GM12878 (cell line): ENCODE results near the gene NCAPH2. TPM values are rescaled to one million over a fixed set of nuclear protein-coding genes. Genes with fewer than 3 reads are reported as not detected.
A peak's percentile ranks its signal among the peaks of the same experiment; 100 is the strongest.

ENCODE experiments used
- ATAC-seq: fragments of 200-7000 bp; cut with Tn5 transposase; 3 replicates; pipeline ENCODE4 v1.9.1; 2020; ENCODE audit warnings: mild to moderate bottlenecking, moderate library complexity
- BruUV-seq: library from RNA; stranded (reverse); fragments of 400-500 nt; replicated peaks from 2 replicates; lab custom pipeline; 2021; lab: Mats Ljungman, UMichigan
- CTCF ChIA-PET: fragments of 300-600 bp; sonication (Branson Sonifier 250); formaldehyde crosslinking; extraction: SDS; loops from one replicate; lab custom pipeline; 2021; ENCODE audit warnings: inconsistent platforms; lab: Yijun Ruan, JAX
- POLR2A ChIA-PET: fragments of 350-600 bp; formaldehyde crosslinking; extraction: SDS; loops from one replicate; lab custom pipeline; 2021; ENCODE audit warnings: inconsistent platforms; lab: Charles Lee
- RAD21 ChIA-PET: fragments of 300-600 bp; sonication (Branson Sonifier 250); formaldehyde crosslinking; loops from one replicate; lab custom pipeline; 2023; ENCODE audit warnings: antibody characterized with exemption; ENCODE audit not compliant: unreplicated experiment; lab: Charles Lee
- SMC1A ChIA-PET: fragments of 300-600 bp; sonication (Branson Sonifier 250); formaldehyde crosslinking; loops from one replicate; lab custom pipeline; 2023; ENCODE audit not compliant: unreplicated experiment, uncharacterized antibody; lab: Charles Lee
- DNase-seq: peaks from one replicate; pipeline ENCODE4 v3.0.0-alpha.2; 2011; ENCODE audit warnings: low read depth, low spot score
- FAIRE-seq: peaks from 3 replicates; lab custom pipeline; 2011; peaks lifted over from hg19 to GRCh38; lab: Jason Lieb, UNC
- H2AFZ ChIP-seq: 2 replicates; pipeline ENCODE4 v1.6.0; 2011; ENCODE audit warnings: low read depth, low read length, control low read depth; ENCODE audit not compliant: control insufficient read depth
- H3K27ac ChIP-seq: 2 replicates; pipeline ENCODE4 v1.5.1; 2011; ENCODE audit warnings: control low read depth; ENCODE audit not compliant: control insufficient read depth, insufficient read depth
- H3K27me3 ChIP-seq, 2 experiments: replicated peaks in 1 of 2; 2 replicates each; pipeline versions ENCODE4 v1.6.0 to v1.6.1; 2011; ENCODE audit warnings: low read length in 1 of 2; ENCODE audit not compliant: control insufficient read depth in 2 of 2, insufficient read depth in 2 of 2
- H3K36me3 ChIP-seq, 2 experiments: 2 replicates each; pipeline ENCODE4 v1.5.1; 2011; ENCODE audit warnings: low read length in 1 of 2; ENCODE audit not compliant: control insufficient read depth in 2 of 2, insufficient read depth in 2 of 2
- H3K4me1 ChIP-seq: 2 replicates; pipeline ENCODE4 v1.6.1; 2011; ENCODE audit warnings: mild to moderate bottlenecking, low read length, moderate library complexity, mixed read lengths; ENCODE audit not compliant: control insufficient read depth, insufficient read depth
- H3K4me2 ChIP-seq: 2 replicates; pipeline ENCODE4 v1.6.0; 2011; ENCODE audit warnings: control low read depth; ENCODE audit not compliant: control insufficient read depth, insufficient read depth
- H3K4me3 ChIP-seq: fragments of 200-600 bp; sonication (generic); 2 replicates; pipeline ENCODE4 v1.5.1; 2016
- H3K79me2 ChIP-seq: 2 replicates; pipeline ENCODE4 v1.6.0; 2011; ENCODE audit warnings: low read length; ENCODE audit not compliant: control insufficient read depth, insufficient read depth
- H3K9ac ChIP-seq: 2 replicates; pipeline ENCODE4 v1.8.0; 2011; ENCODE audit warnings: low read length, control low read depth, mixed read lengths; ENCODE audit not compliant: control insufficient read depth, insufficient read depth
- H3K9me3 ChIP-seq: replicated peaks from 3 replicates; pipeline ENCODE4 v1.5.1; 2011; ENCODE audit warnings: mild to moderate bottlenecking, low read length; ENCODE audit not compliant: control insufficient read depth, insufficient read depth
- H4K20me1 ChIP-seq: 2 replicates; pipeline ENCODE4 v1.6.0; 2011; ENCODE audit not compliant: control insufficient read depth, insufficient read depth
- ATF2 ChIP-seq: IDR thresholded peaks from 2 replicates; pipeline ENCODE4 v1.6.1; 2012; ENCODE audit warnings: low read length, inconsistent platforms
- ATF7 ChIP-seq: fragments of 450-650 bp; IDR thresholded peaks from 2 replicates; pipeline ENCODE4 v1.6.1; 2016; ENCODE audit warnings: low read depth, mild to moderate bottlenecking
- CHD4 ChIP-seq: fragments of 200-600 bp; sonication (generic); IDR thresholded peaks from 2 replicates; pipeline ENCODE4 v1.6.1; 2016; ENCODE audit warnings: mild to moderate bottlenecking
- DPF2 ChIP-seq: fragments of 450-650 bp; IDR thresholded peaks from 2 replicates; pipeline ENCODE4 v1.6.1; 2017; ENCODE audit warnings: mild to moderate bottlenecking
- EED ChIP-seq: sonication (generic); IDR thresholded peaks from 2 replicates; pipeline ENCODE4 v1.6.1; 2016; ENCODE audit warnings: antibody characterized with exemption, low read depth
- PBX3 ChIP-seq: IDR thresholded peaks from 2 replicates; pipeline ENCODE4 v1.6.1; 2011; ENCODE audit warnings: mild to moderate bottlenecking, low read depth, low read length, moderate library complexity; ENCODE audit not compliant: insufficient replicate concordance
- POLR2AphosphoS5 ChIP-seq: IDR thresholded peaks from 2 replicates; pipeline ENCODE4 v1.6.1; 2011; ENCODE audit warnings: mild to moderate bottlenecking, low read length, inconsistent platforms
- RBBP5 ChIP-seq: fragments of 200-600 bp; sonication (generic); conservative IDR thresholded peaks from 2 replicates; pipeline ENCODE4 v1.6.1; 2016
- RELA ChIP-seq: fragments of 450-650 bp; IDR thresholded peaks from 2 replicates; pipeline ENCODE4 v1.8.0; 2014; ENCODE audit warnings: borderline replicate concordance; ENCODE audit not compliant: partially characterized antibody
- SRF ChIP-seq, 2 experiments: IDR thresholded peaks; 2 replicates each; pipeline ENCODE4 v1.6.1; 2011; ENCODE audit warnings: low read depth in 2 of 2, low read length in 2 of 2, mild to moderate bottlenecking in 1 of 2, moderate library complexity in 1 of 2
- STAT1 ChIP-seq: fragments of 450-650 bp; conservative IDR thresholded peaks from 2 replicates; pipeline ENCODE4 v1.6.1; 2014; ENCODE audit warnings: antibody characterized with exemption, mild to moderate bottlenecking
- USF1 ChIP-seq: IDR thresholded peaks from 2 replicates; pipeline ENCODE4 v1.6.1; 2011; ENCODE audit warnings: borderline replicate concordance, low read depth, mild to moderate bottlenecking, moderate library complexity, mixed read lengths, low read length; ENCODE audit not compliant: insufficient read depth; ENCODE audit errors: extremely low read length
- WRNIP1 ChIP-seq: IDR thresholded peaks from 2 replicates; pipeline ENCODE4 v1.6.1; 2011; ENCODE audit warnings: low read depth, low read length, improper control_type of control experiment, borderline replicate concordance
- ZBED1 ChIP-seq: IDR thresholded peaks from 2 replicates; pipeline ENCODE4 v1.6.1; 2016; ENCODE audit warnings: borderline replicate concordance
- ZBTB11 ChIP-seq: fragments of 450-650 bp; formaldehyde crosslinking; IDR thresholded peaks from 2 replicates; pipeline ENCODE4 v1.5.0; 2022; ENCODE audit warnings: mild to moderate bottlenecking, missing genetic modification characterization
- WGBS: methylation state at CpG from one replicate; pipeline ENCODE4 v1.1.6; 2016; ENCODE audit warnings: low lambda C conversion rate; ENCODE audit not compliant: insufficient replicate concordance, insufficient coverage; ENCODE audit errors: missing lambda C conversion rate; 5-methylcytosine and 5-hydroxymethylcytosine counted together
- in situ Hi-C: fragments of 300-500 bp; cut with MboI; formaldehyde crosslinking; loops from 9 replicates; pipeline ENCODE4 v1.14.3; 2018; ENCODE audit warnings: mixed read lengths
- intact Hi-C: fragments of 100-400 bp; cut with micrococcal nuclease; formaldehyde crosslinking; loops from one replicate; pipeline ENCODE4 v1.14.2; 2022; ENCODE audit not compliant: unreplicated experiment
- polyA plus RNA-seq, 11 experiments: library from polyadenylated mRNA; depleted of rRNA in 4 of 11; unstranded in 6 of 11; stranded (reverse) in 5 of 11; fragments of >200 nt; fragmentation: Nextera tagmentation in 4 of 11; fragmentation: Illumina TruSeq in 1 of 11; extraction: Ambion mirVana in 4 of 11; extraction: Trizol in 1 of 11; gene quantifications; 1 replicate in 1 of 11; 2 replicates in 10 of 11; pipeline versions ENCODE4 v1.2.1 to v1.2.3, GENCODE V29; 2011 to 2016; ENCODE audit warnings: inconsistent platforms in 2 of 11, missing spikeins in 2 of 11, low read depth in 1 of 11
- total RNA-seq, 4 experiments: library from RNA; depleted of rRNA in 3 of 4; stranded (reverse); fragments of >200 nt in 3 of 4; fragmentation: Illumina TruSeq in 1 of 4; extraction: Trizol in 1 of 4; gene quantifications; 2 replicates each; pipeline versions ENCODE4 v1.2.1 to v1.2.3, GENCODE V29; 2013 to 2021

NCAPH2 gene
- total and polyA plus RNA-seq, 10 of the 15 experiments (the other 5 are each of a cell fraction or from before 2014, with no cell fraction given), result 5.0 to 110 (median 59.9) TPM

GRCh38 chr22:50528682-50529415, 20.8 kb downstream of the NCAPH2 start (continued):
- TF ChIP-seq ZBED1 (no peak), USF1 (no peak), DPF2 (no peak), WRNIP1 (no peak), CHD4 (no peak)

GRCh38 chr22:50529416-50529896, 21.4 kb downstream of the NCAPH2 start:
- 5% methylated on average over 50 of the region's 50 CpGs for WGBS
- H3K36me3 ChIP-seq, result no peaks in the 10 kb centered on the region; a peak in 3 of 4 replicates
- RAD21 ChIA-PET, result interaction anchor here (0.7 to 6.3 kb wide), 4 partner anchors 11 to 92 kb away, joined by 3 to 106 read pairs (median 10); partner anchors contain the start of genes LMF2 and NCAPH2
- no peaks in the 10 kb centered on the region for H4K20me1 ChIP-seq
- H2AFZ ChIP-seq, result no peak overlapping the region
- H3K27me3 ChIP-seq, result no peaks in the 10 kb centered on the region
- POLR2A ChIA-PET, result interaction anchor here (0.7 to 6.5 kb wide), 9 partner anchors 9 to 91 kb away, joined by 3 to 232 read pairs (median 5); partner anchors contain the start of genes KLHDC7B, LMF2, NCAPH2 and SYCE3
- H3K9ac ChIP-seq, result peak overlapping the region; percentile 100
- peak overlapping the region; percentile 100 for H3K27ac ChIP-seq
- H3K4me3 ChIP-seq, result peak overlapping the region; percentile 78
- in situ Hi-C loops (loop anchor here (5.0 kb wide), 1 partner anchor 93 kb away; no protein-coding TSS in a partner anchor), intact Hi-C loops (loop anchor here (5.0 kb wide), 2 partner anchors 33 to 53 kb away; partner anchors contain the start of genes CHKB and SYCE3)
- CTCF ChIA-PET, result interaction anchor here (1.1 to 2.4 kb wide), 3 partner anchors 11 to 91 kb away, joined by 3 to 12 read pairs (median 6); no protein-coding TSS in a partner anchor
- H3K4me2 ChIP-seq, result peak overlapping the region; percentile 71
- SMC1A ChIA-PET, result interaction anchor here (1.1 to 5.8 kb wide), 3 partner anchors 11 to 91 kb away, joined by 5 to 58 read pairs (median 10); partner anchors contain the start of gene SYCE3
- ATAC-seq (no peak), FAIRE-seq (no peak), DNase-seq (no peak)
- peaks cover 70% of the 10 kb centered on the region for H3K79me2 ChIP-seq
- H3K4me1 ChIP-seq, result peaks cover 30% of the 10 kb centered on the region
- no peaks in the 10 kb centered on the region for H3K9me3 ChIP-seq
- TSS peak; percentile 58 for BruUV-seq
- TF ChIP-seq CHD4 (no peak), EED (no peak), STAT1 (no peak), ZBTB11 (CRISPR knock-in tag) (no peak), POLR2AphosphoS5 (peak; percentile 7; the same call in 1 of the 2 replicates), RELA (no peak), ATF2 (no peak), ATF7 (no peak), SRF (IDR thresholded peaks at IDR 0.05; ENCODE audit: low read depth in 2 of 2, low read length in 2 of 2) (no peak), RBBP5 (no peak), PBX3 (no peak)
